GM12874 (cell line): ENCODE data around the gene ADGRA1.

Source experiments
- TF ChIP-seq, protein P1 (sequence below): IDR thresholded peaks from 2 replicates; pipeline ENCODE4 v1.5.1; 2011; ENCODE audit warnings: low read depth, mild to moderate bottlenecking, control low read depth, low read length, moderate library complexity; ENCODE audit not compliant: insufficient read depth

ADGRA1 gene

DNA sequence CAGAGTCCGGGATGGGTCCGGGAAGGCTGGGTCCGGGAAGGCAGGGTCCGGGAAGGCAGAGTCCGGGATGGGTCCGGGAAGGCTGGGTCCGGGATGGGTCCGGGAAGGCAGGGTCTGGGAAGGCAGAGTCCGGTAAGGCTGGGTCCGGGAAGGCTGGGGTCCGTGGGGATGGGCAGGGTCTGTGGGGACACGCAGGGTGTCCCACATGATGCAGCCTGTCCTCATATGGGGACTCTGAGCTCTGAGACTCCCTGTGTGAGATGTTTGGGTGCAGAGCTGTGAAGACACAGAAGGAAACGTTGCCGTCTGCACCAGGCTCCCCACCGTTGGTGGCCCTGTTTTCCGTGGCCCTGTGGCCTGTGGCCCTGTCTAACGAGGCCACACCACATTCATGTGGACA, 45.7 kb upstream of the ADGRA1 start:
- TF ChIP-seq, protein P1, sequence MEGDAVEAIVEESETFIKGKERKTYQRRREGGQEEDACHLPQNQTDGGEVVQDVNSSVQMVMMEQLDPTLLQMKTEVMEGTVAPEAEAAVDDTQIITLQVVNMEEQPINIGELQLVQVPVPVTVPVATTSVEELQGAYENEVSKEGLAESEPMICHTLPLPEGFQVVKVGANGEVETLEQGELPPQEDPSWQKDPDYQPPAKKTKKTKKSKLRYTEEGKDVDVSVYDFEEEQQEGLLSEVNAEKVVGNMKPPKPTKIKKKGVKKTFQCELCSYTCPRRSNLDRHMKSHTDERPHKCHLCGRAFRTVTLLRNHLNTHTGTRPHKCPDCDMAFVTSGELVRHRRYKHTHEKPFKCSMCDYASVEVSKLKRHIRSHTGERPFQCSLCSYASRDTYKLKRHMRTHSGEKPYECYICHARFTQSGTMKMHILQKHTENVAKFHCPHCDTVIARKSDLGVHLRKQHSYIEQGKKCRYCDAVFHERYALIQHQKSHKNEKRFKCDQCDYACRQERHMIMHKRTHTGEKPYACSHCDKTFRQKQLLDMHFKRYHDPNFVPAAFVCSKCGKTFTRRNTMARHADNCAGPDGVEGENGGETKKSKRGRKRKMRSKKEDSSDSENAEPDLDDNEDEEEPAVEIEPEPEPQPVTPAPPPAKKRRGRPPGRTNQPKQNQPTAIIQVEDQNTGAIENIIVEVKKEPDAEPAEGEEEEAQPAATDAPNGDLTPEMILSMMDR, result no peak

DNA sequence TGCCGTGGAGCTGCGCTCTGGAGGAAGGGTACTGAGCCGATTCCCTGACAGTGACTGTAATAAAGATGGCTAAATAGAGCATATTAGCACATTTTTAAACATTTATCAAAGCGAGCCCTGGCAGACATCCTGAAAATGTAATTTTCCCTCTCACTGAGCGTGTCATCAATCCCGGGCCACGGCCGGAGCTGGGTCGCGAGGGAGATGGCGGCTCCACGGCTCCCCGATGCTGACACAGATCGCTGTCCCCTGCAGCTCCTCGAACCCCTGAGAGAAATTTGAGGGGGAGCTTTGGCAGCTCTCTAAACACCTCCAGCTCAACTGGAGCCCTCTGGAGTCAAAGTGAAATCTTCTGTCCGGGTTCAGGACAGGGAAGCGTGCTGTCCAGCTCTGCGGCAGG, 44.9 kb upstream of the ADGRA1 start:
- TF ChIP-seq, protein P1, result no peak

DNA sequence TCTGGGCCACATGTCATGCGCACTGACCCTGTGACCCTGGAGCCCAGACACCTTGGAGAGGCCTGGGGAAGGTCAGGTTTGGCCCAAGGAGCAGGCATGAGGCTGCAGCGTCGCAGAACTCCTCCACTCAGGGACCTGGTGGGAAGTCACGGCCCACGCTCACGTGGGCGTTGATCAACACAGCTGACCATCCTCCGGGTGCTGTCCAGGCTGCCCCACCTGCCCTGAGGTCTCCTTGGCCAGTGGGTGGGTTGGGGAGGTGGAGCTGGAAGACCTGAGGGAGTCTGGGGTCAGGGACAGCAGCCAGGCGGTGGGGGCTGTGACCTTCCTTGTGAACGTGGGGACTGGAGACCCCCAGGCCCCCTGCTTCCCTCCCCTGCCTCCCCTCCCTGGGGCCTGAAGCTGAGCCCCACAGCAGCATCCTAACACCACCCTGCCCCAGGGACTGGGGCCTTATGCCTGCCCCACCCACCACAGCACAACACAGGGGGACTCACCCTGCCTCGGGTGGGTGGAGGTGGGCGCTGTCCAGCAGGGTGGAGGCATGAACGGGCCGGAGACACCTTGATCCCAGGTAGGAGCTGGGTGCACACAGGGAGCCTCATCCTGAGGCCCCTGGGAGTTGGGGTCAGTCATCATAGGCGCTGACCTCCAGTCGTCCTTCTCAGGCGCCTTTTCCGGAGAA, 44.0 kb upstream of the ADGRA1 start:
- TF ChIP-seq, protein P1, result no peak

DNA sequence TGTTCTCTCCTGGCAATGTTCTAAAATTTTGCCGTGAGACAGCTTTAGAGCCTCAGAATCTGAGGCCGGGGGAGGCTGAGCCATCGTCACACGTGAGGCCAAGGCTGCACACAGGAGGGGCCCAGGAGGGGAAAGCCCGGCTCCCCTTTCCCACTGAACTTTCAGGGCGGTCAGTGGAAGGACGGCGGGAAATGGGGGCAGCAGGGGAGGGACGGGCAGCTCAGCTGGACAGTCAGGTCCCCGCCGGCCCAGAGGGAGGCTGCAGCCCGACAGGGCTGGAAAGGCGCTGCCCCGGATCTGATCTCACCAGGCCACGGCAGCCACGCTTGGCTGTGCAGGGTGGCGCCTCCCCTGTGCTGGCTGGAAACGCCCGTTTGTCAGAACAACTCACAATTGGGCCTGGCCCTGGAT, 43.3 kb upstream of the ADGRA1 start:
- TF ChIP-seq, protein P1, result no peak

DNA sequence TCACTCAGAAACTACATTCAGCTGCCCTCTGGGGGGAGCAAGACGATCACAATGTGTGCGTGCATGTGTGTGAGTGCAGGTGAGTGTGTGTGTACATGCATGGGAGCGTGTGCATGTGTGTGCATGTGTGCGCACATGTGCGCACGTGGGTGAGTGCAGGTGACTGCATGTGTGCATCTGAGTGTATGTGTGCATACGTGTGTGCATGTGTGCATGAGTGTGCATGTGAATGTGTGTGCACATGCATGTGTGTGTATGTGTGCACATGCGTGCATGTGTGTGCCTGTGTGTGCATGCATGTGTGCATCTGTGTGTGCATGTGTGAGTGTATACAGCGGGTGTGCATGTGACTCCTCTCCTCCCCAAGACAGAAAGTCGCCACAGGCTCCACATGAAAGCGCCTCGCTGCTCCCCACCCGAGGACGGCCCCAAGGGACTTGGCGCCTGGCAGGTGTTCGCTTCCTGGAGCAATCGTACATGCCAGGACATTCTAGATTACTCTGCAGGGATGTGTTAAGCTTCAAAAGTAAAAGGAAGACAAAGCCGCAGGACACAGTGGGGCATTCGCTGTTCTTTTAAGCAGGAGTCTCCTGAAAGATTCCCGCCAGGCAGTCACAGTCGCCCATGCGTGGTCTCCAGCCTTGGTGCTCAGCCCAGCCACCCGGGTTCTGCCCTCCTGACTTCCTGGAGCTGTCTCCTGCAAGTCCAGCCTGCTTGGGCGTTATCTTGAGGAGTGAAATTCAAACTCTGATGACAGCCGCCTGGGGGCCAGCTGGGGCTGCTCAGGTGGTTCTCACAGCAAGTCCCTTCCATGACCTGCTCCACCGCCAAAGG, 42.0 kb upstream of the ADGRA1 start:
- TF ChIP-seq, protein P1, result no peak

DNA sequence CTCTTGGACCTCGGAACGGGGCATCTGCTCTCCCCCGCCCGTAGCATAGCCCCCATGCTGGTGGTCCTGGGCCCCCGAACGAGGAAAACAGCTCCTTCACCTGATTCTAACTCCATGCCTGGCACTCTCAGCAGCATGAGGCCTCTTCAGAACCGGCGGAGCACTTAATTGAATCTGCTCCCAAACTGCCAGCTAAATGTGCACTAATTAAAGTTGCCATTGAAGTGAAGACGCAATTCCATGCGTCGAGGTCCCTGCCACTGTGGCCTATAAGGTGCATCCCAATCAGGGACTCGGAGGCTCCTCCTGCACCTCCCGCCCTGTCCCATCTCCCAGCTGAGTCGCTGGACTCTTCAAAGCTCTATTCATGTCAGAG, 41.3 kb upstream of the ADGRA1 start:
- TF ChIP-seq, protein P1, result no peak

DNA sequence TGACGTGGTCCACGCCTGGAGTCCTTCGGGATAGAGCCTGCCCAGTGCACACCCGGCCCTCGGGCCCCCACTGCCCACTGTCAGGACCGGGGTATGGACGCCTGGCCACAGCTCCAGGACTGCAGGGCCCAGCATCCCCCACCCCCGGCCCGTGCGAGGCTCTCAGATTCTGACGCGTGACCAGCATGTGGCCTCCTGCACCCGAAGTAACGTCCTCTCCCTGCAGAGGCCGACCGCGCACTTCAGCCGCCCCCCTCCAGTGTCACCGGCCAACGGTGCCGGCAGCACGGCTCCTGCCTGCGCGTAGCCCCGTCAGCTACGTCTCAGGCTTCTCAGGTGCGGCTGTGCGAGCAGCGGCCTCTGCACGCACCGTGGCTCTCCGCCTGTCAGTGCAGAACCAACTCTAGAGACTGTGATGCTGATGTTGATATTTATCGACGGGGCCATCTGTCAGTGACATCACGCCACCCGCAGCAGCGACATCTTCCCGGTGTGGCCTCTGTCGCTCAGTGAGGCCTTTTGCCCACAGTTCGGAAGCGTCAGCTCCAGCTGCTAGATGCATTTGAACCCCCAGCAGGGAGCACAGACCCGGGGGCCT, 40.1 kb upstream of the ADGRA1 start:
- TF ChIP-seq, protein P1, result no peak
